ENCODE data around the gene DISP2.
A peak's percentile ranks its signal among the peaks of the same experiment; 100 is the strongest.

Gene DISP2

GRCh38 chr15:40361640-40362039 lies 3.6 kb downstream of the DISP2 start:
- DNase-seq (ENCODE audit: low read depth in 2 of 2), result no peak

- DNase-seq (ENCODE audit: low read depth in 2 of 2), result no peak
These were observed 5.6 kb downstream of the DISP2 start for GRCh38 chr15:40363611-40364010.

GRCh38 chr15:40364251-40364650 lies 6.2 kb downstream of the DISP2 start:
- DNase-seq (ENCODE audit: low read depth in 2 of 2), result no peak

GRCh38 chr15:40365016-40365415 lies 7.0 kb downstream of the DISP2 start:
- no peak for DNase-seq (ENCODE audit: low read depth in 2 of 2)

- no peak for DNase-seq (ENCODE audit: low read depth in 2 of 2)
These were observed 7.8 kb downstream of the DISP2 start for GRCh38 chr15:40365624-40366456.

GRCh38 chr15:40366457-40367370 lies 8.7 kb downstream of the DISP2 start:
- no peak for DNase-seq (ENCODE audit: low read depth in 2 of 2)

GRCh38 chr15:40367371-40367685 lies 9.3 kb downstream of the DISP2 start:
- no peak for DNase-seq (ENCODE audit: low read depth in 2 of 2)

- DNase-seq (ENCODE audit: low read depth in 2 of 2), result peak; percentile 67 to 69
These were observed 9.9 kb downstream of the DISP2 start for GRCh38 chr15:40367686-40368611.

- no peak for DNase-seq (ENCODE audit: low read depth in 2 of 2)
These were observed 10.9 kb downstream of the DISP2 start for GRCh38 chr15:40368719-40369473.

GRCh38 chr15:40369474-40369869 lies 11.5 kb downstream of the DISP2 start:
- DNase-seq (ENCODE audit: low read depth in 2 of 2), result no peak

GRCh38 chr15:40369971-40370370 lies 12.0 kb downstream of the DISP2 start:
- no peak for DNase-seq (ENCODE audit: low read depth in 2 of 2)

- DNase-seq (ENCODE audit: low read depth in 2 of 2), result no peak
These were observed 15.0 kb downstream of the DISP2 start for GRCh38 chr15:40372981-40373380.

- DNase-seq (ENCODE audit: low read depth in 2 of 2), result no peak
These were observed 19.6 kb downstream of the DISP2 start for GRCh38 chr15:40377606-40378005.

- no peak for DNase-seq (ENCODE audit: low read depth in 2 of 2)
These were observed 21.4 kb downstream of the DISP2 start for GRCh38 chr15:40379374-40379773.

GRCh38 chr15:40379853-40380252 lies 21.8 kb downstream of the DISP2 start:
- DNase-seq (ENCODE audit: low read depth in 2 of 2), result no peak

GRCh38 chr15:40380636-40381035 lies 22.6 kb downstream of the DISP2 start:
- no peak for DNase-seq (ENCODE audit: low read depth in 2 of 2)

GRCh38 chr15:40381818-40382529 lies 24.0 kb downstream of the DISP2 start:
- DNase-seq (ENCODE audit: low read depth in 2 of 2), result no peak

GRCh38 chr15:40382580-40383456 lies 24.8 kb downstream of the DISP2 start, which contains the start of gene KNSTRN:
Gene KNSTRN, plus strand, starts transcription at chr15:40382721. Its CDS starts 115 bp downstream, at chr15:40382836.
- DNase-seq (ENCODE audit: low read depth in 2 of 2), result peak; percentile 81 to 86

GRCh38 chr15:40386480-40386879 lies 28.5 kb downstream of the DISP2 start:
- no peak for DNase-seq (ENCODE audit: low read depth in 2 of 2)

Data from stimulated activated CD8-positive, alpha-beta memory T cell treated with anti-CD3 and anti-CD28 coated beads, Interleukin-7, amount 100 ng/mL, for 1 hour (primary cell).